Hepatocyte (in vitro differentiated cells): ENCODE results near the gene FAM222A.

Experiments
- CTCF ChIP-seq: fragments of 200-600 bp; sonication (generic); IDR thresholded peaks from 2 replicates; pipeline ENCODE4 v1.5.1; 2016; ENCODE audit warnings: antibody characterized with exemption, mild to moderate bottlenecking; ENCODE audit not compliant: poor library complexity
- EZH2 ChIP-seq: fragments of 200-600 bp; sonication (generic); IDR thresholded peaks from 2 replicates; pipeline ENCODE4 v1.6.1; 2016; ENCODE audit warnings: antibody characterized with exemption, mild to moderate bottlenecking, borderline replicate concordance
- EZH2phosphoT487 ChIP-seq: fragments of 200-600 bp; sonication (generic); IDR thresholded peaks from one replicate; pipeline ENCODE4 v1.6.1; 2018; ENCODE audit warnings: antibody characterized with exemption, mild to moderate bottlenecking, low read depth, moderate library complexity; ENCODE audit not compliant: unreplicated experiment, severe bottlenecking

GRCh38 chr12:109678719-109679118, 34.9 kb upstream of the FAM222A start:
- no peak for TF ChIP-seq CTCF
- TF ChIP-seq EZH2 = no peak
- TF ChIP-seq EZH2phosphoT487 = no peak
